Mesenteric fat pad (tissue), 1 donor: ENCODE results near the gene MGA. TPM values are rescaled to one million over a fixed set of nuclear protein-coding genes. Genes with fewer than 3 reads are reported as not detected.
A peak's percentile ranks its signal among the peaks of the same experiment; 100 is the strongest.

ENCODE experiments used
- DNase-seq: peaks from one replicate; pipeline ENCODE4 v3.0.0-alpha.2; 2020; ENCODE audit warnings: low spot score
- long read RNA-seq: library from polyadenylated mRNA; unstranded; transcript quantifications from one replicate; pipeline ENCODE4 v2.0.0, GENCODE V29; 2020
- total RNA-seq: library from RNA; stranded (reverse); fragmentation: NEBNext Ultra II Directional; extraction: Animal tissue kit (Norgen Biotek cat#: 25700); gene quantifications from one replicate; pipeline ENCODE4 v1.2.1, GENCODE V29; 2021
- donor health status: DM: yes; HTN: yes; CAD: no.

Gene MGA
- 32.9 TPM for total RNA-seq
- long read RNA-seq, transcript MGA-208 (9 exons, 3,439 nt) = major isoform, 5 of 27 reads
- long read RNA-seq, partial matches to known transcripts = 12 of 27 reads
- long read RNA-seq, other reads (novel, unspliced or antisense) = 10 of 27 reads

- DNase-seq = peak; percentile 96
Measured at GRCh38 chr15:41660235-41661077, at the start of gene MGA. MGA (plus strand) TSS chr15:41660405.

GRCh38 chr15:41620536-41621199, 39.5 kb upstream of the MGA start:
- peak; percentile 81 for DNase-seq

GRCh38 chr15:41621200-41622193, 38.7 kb upstream of the MGA start:
- peak; percentile 93 for DNase-seq

GRCh38 chr15:41622901-41623300, 37.3 kb upstream of the MGA start:
- DNase-seq = no peak

- no peak for DNase-seq
Measured at GRCh38 chr15:41627203-41627602, 33.0 kb upstream of the MGA start.

GRCh38 chr15:41629463-41629862, 30.7 kb upstream of the MGA start:
- no peak for DNase-seq

- no peak for DNase-seq
Measured at GRCh38 chr15:41629883-41630282, 30.3 kb upstream of the MGA start.

- no peak for DNase-seq
Measured at GRCh38 chr15:41630616-41631217, 29.5 kb upstream of the MGA start.

GRCh38 chr15:41631880-41632470, 28.2 kb upstream of the MGA start:
- DNase-seq = no peak

GRCh38 chr15:41633609-41634008, 26.6 kb upstream of the MGA start:
- DNase-seq = no peak

GRCh38 chr15:41634072-41634626, 26.1 kb upstream of the MGA start:
- DNase-seq = no peak

GRCh38 chr15:41637086-41637485, 23.1 kb upstream of the MGA start:
- no peak for DNase-seq

- no peak for DNase-seq
Measured at GRCh38 chr15:41640985-41641384, 19.2 kb upstream of the MGA start.

GRCh38 chr15:41647262-41647661, 12.9 kb upstream of the MGA start:
- DNase-seq = no peak

GRCh38 chr15:41648097-41648496, 12.1 kb upstream of the MGA start:
- no peak for DNase-seq

GRCh38 chr15:41648770-41649169, 11.4 kb upstream of the MGA start:
- no peak for DNase-seq

GRCh38 chr15:41650806-41651205, 9.4 kb upstream of the MGA start:
- DNase-seq = no peak

- DNase-seq = no peak
Measured at GRCh38 chr15:41651373-41651772, 8.8 kb upstream of the MGA start.

- DNase-seq = no peak
Measured at GRCh38 chr15:41653760-41654159, 6.4 kb upstream of the MGA start.

- no peak for DNase-seq
Measured at GRCh38 chr15:41655716-41656115, 4.5 kb upstream of the MGA start.
